H1 (cell line): Measurements from ENCODE around the gene WNT2. TPM values are rescaled to one million over a fixed set of nuclear protein-coding genes. Genes with fewer than 3 reads are reported as not detected.
A peak's percentile ranks its signal among the peaks of the same experiment; 100 is the strongest.

Experiments
- CTCF ChIA-PET: fragments of 300-600 bp; sonication (Branson Sonifier 250); formaldehyde crosslinking; loops from one replicate; lab custom pipeline; 2021; ENCODE audit not compliant: partially characterized antibody; lab: Charles Lee
- POLR2A ChIA-PET: fragments of 300-600 bp; sonication (Branson Sonifier 250); formaldehyde crosslinking; loops from one replicate; lab custom pipeline; 2021; ENCODE audit warnings: inconsistent platforms; ENCODE audit not compliant: partially characterized antibody; lab: Charles Lee
- DNase-seq, 2 experiments: peaks; one replicate each; pipeline versions ENCODE4 v3.0.0 to v3.0.0-alpha.2; 2010 to 2022; ENCODE audit warnings: low spot score in 2 of 2, low read depth in 1 of 2, mixed read lengths in 1 of 2
- FAIRE-seq: peaks from 2 replicates; lab custom pipeline; 2011; peaks lifted over from hg19 to GRCh38; lab: Jason Lieb, UNC
- H2AFZ ChIP-seq: 2 replicates; pipeline ENCODE4 v1.8.1; 2012; ENCODE audit warnings: low read length, inconsistent platforms
- H2AK5ac ChIP-seq: 2 replicates; pipeline ENCODE4 v1.6.1; 2013; ENCODE audit warnings: low read depth, low read length
- H2BK120ac ChIP-seq: replicated peaks from 2 replicates; pipeline ENCODE3; 2013; ENCODE audit warnings: low read depth, low read length, inconsistent platforms
- H2BK12ac ChIP-seq: 2 replicates; pipeline ENCODE4 v1.6.1; 2013; ENCODE audit warnings: low read depth, low read length
- H2BK15ac ChIP-seq: 2 replicates; pipeline ENCODE4 v1.6.1; 2013; ENCODE audit warnings: low read length
- H2BK20ac ChIP-seq: 2 replicates; pipeline ENCODE4 v1.6.1; 2013; ENCODE audit warnings: low read length
- H2BK5ac ChIP-seq: 2 replicates; pipeline ENCODE4 v1.6.1; 2013; ENCODE audit warnings: low read depth, low read length
- H3K14ac ChIP-seq: 2 replicates; pipeline ENCODE4 v1.6.1; 2013; ENCODE audit warnings: inconsistent platforms; ENCODE audit not compliant: insufficient read length
- H3K18ac ChIP-seq: 2 replicates; pipeline ENCODE4 v1.6.1; 2013; ENCODE audit warnings: low read length; ENCODE audit errors: extremely low read depth
- H3K23ac ChIP-seq: 2 replicates; pipeline ENCODE4 v1.6.1; 2013; ENCODE audit warnings: inconsistent platforms; ENCODE audit not compliant: insufficient read length
- H3K23me2 ChIP-seq: 2 replicates; pipeline ENCODE4 v1.6.1; 2013; ENCODE audit warnings: low read depth, low read length
- H3K27ac ChIP-seq: 2 replicates; pipeline ENCODE4 v1.6.1; 2011; ENCODE audit warnings: low read depth, low read length, inconsistent platforms
- H3K27me3 ChIP-seq, 4 experiments: replicated peaks in 1 of 4; 1 replicate in 1 of 4; 2 replicates in 3 of 4; pipeline versions ENCODE4 v1.6.1 to v1.8.1; 2011 to 2013; ENCODE audit warnings: low read length in 3 of 4, mild to moderate bottlenecking in 3 of 4, inconsistent platforms in 2 of 4, mixed read lengths in 2 of 4, moderate library complexity in 1 of 4; ENCODE audit not compliant: control insufficient read depth in 3 of 4, insufficient read depth in 3 of 4; ENCODE audit errors: extremely low read depth in 1 of 4
- H3K36me3 ChIP-seq, 4 experiments: 2 replicates each; pipeline versions ENCODE4 v1.6.1 to v1.8.1; 2011 to 2013; ENCODE audit warnings: mild to moderate bottlenecking in 4 of 4, low read length in 3 of 4, moderate library complexity in 2 of 4, control low read depth in 1 of 4, inconsistent platforms in 1 of 4; ENCODE audit not compliant: insufficient read depth in 4 of 4, control insufficient read depth in 2 of 4
- H3K4ac ChIP-seq: replicated peaks from 2 replicates; pipeline ENCODE3; 2013; ENCODE audit warnings: low read length, low read depth, mixed read lengths, inconsistent platforms; ENCODE audit not compliant: insufficient read length
- H3K4me1 ChIP-seq, 4 experiments: replicated peaks in 1 of 4; 1 replicate in 1 of 4; 2 replicates in 3 of 4; pipeline versions ENCODE4 v1.6.1 to v1.8.1; 2011 to 2013; ENCODE audit warnings: low read length in 3 of 4, inconsistent platforms in 2 of 4, mixed read lengths in 1 of 4; ENCODE audit not compliant: insufficient read depth in 4 of 4, control insufficient read depth in 3 of 4
- H3K4me2 ChIP-seq, 2 experiments: 2 replicates each; pipeline versions ENCODE4 v1.6.1 to v1.8.1; 2011 to 2013; ENCODE audit warnings: low read depth in 2 of 2, low read length in 2 of 2, control low read depth in 1 of 2, inconsistent platforms in 1 of 2, mild to moderate bottlenecking in 1 of 2; ENCODE audit not compliant: insufficient read depth in 1 of 2
- H3K4me3 ChIP-seq, 4 experiments: fragments of 200-600, 300-600 bp in 1 of 4; sonication (generic), shearing (Covaris generic), sonication (Bioruptor Twin) in 1 of 4; 2 replicates each; pipeline versions ENCODE4 v1.5.1 to v1.8.1; 2011 to 2016; ENCODE audit warnings: low read length in 4 of 4, low read depth in 3 of 4, control low read depth in 2 of 4, inconsistent platforms in 2 of 4, mild to moderate bottlenecking in 2 of 4, mixed read lengths in 1 of 4, moderate library complexity in 1 of 4; ENCODE audit not compliant: insufficient read depth in 2 of 4; ENCODE audit errors: extremely low read depth in 1 of 4
- H3K56ac ChIP-seq: replicated peaks from 2 replicates; pipeline ENCODE3; 2013; ENCODE audit warnings: low read depth, mild to moderate bottlenecking, mixed read lengths, low read length, inconsistent platforms; ENCODE audit not compliant: insufficient read length
- H3K79me1 ChIP-seq: 2 replicates; pipeline ENCODE4 v1.6.1; 2013; ENCODE audit warnings: low read depth, low read length, control low read depth
- H3K79me2 ChIP-seq, 2 experiments: 2 replicates each; pipeline versions ENCODE4 v1.6.1 to v1.8.1; 2012 to 2013; ENCODE audit warnings: low read length in 2 of 2, mild to moderate bottlenecking in 2 of 2, inconsistent platforms in 1 of 2; ENCODE audit not compliant: insufficient read depth in 2 of 2, control insufficient read depth in 1 of 2
- H3K9ac ChIP-seq, 4 experiments: replicated peaks in 1 of 4; 1 replicate in 1 of 4; 2 replicates in 3 of 4; pipeline versions ENCODE4 v1.6.1 to v1.8.1; 2011 to 2013; ENCODE audit warnings: low read depth in 3 of 4, low read length in 3 of 4, control low read depth in 2 of 4, mild to moderate bottlenecking in 2 of 4, moderate library complexity in 2 of 4, inconsistent platforms in 1 of 4; ENCODE audit errors: extremely low read depth in 1 of 4
- H3K9me3 ChIP-seq, 2 experiments: 2 replicates each; pipeline versions ENCODE4 v1.6.1 to v1.8.1; 2012 to 2013; ENCODE audit warnings: mild to moderate bottlenecking in 2 of 2, moderate library complexity in 2 of 2, control low read depth in 1 of 2, inconsistent platforms in 1 of 2, low read depth in 1 of 2, low read length in 1 of 2, mixed read lengths in 1 of 2; ENCODE audit not compliant: insufficient read depth in 2 of 2
- H4K20me1 ChIP-seq, 2 experiments: replicated peaks in 1 of 2; 2 replicates each; pipeline versions ENCODE3 to v1.8.1; 2011 to 2013; ENCODE audit warnings: inconsistent platforms in 2 of 2, low read length in 2 of 2, mild to moderate bottlenecking in 1 of 2; ENCODE audit not compliant: insufficient read depth in 2 of 2, control insufficient read depth in 1 of 2
- H4K5ac ChIP-seq: 2 replicates; pipeline ENCODE4 v1.6.1; 2013; ENCODE audit warnings: low read length, low read depth, mixed read lengths, inconsistent platforms; ENCODE audit not compliant: insufficient read length
- H4K8ac ChIP-seq: 2 replicates; pipeline ENCODE4 v1.8.0; 2013; ENCODE audit warnings: mild to moderate bottlenecking, moderate library complexity, low read length, inconsistent platforms; ENCODE audit not compliant: insufficient read depth; ENCODE audit errors: extremely low read depth
- H4K91ac ChIP-seq: replicated peaks from 2 replicates; pipeline ENCODE3; 2013; ENCODE audit warnings: low read length, mixed read lengths, inconsistent platforms; ENCODE audit not compliant: insufficient read length
- SP1 ChIP-seq: IDR thresholded peaks from 2 replicates; pipeline ENCODE4 v1.6.1; 2011; ENCODE audit warnings: low read depth, low read length
- TEAD4 ChIP-seq: IDR thresholded peaks from 2 replicates; pipeline ENCODE4 v1.6.1; 2012; ENCODE audit warnings: low read depth, low read length, inconsistent platforms, mixed read lengths
- WGBS, 2 experiments: shearing (Covaris generic) in 1 of 2; methylation state at CpG; one replicate each; pipeline versions ENCODE4 v1.1.6 to v1.1.7; 2013 to 2015; ENCODE audit warnings: low lambda C conversion rate in 2 of 2, mixed read lengths in 2 of 2, inconsistent platforms in 1 of 2, low coverage in 1 of 2, missing lambda C conversion rate in 1 of 2; ENCODE audit not compliant: insufficient replicate concordance in 2 of 2, insufficient coverage in 1 of 2, insufficient read length in 1 of 2; ENCODE audit errors: extremely low coverage in 1 of 2, missing lambda C conversion rate in 1 of 2; 5-methylcytosine and 5-hydroxymethylcytosine counted together
- polyA plus RNA-seq, 7 experiments: library from polyadenylated mRNA; depleted of rRNA in 3 of 7; stranded (reverse) in 5 of 7; unstranded in 2 of 7; fragments of >200 nt in 5 of 7; fragments of 200-250 nt in 2 of 7; gene quantifications; 1 replicate in 5 of 7; 2 replicates in 1 of 7; 4 replicates in 1 of 7; pipeline versions ENCODE4 v1.2.1 to v1.2.3, GENCODE V29; 2011 to 2013; ENCODE audit warnings: missing spikeins in 2 of 7, mixed read lengths in 2 of 7
- total RNA-seq: library from RNA; stranded (reverse); fragmentation: NEBNext Ultra II Directional; extraction: Animal tissue kit (Norgen Biotek cat#: 25700); gene quantifications from 2 replicates; pipeline ENCODE4 v1.2.1, GENCODE V29; 2021

The WNT2 gene
- total and polyA plus RNA-seq, 2 of the 8 experiments (the other 6 are each of a cell fraction or from before 2014, with no cell fraction given): not detected

- no peak overlapping the region for H2BK15ac ChIP-seq
- H2BK5ac ChIP-seq: no peak overlapping the region
- no peaks in the 10 kb centered on the region for H3K4me1 ChIP-seq
- H2AK5ac ChIP-seq: no peak overlapping the region
- H3K23me2 ChIP-seq: no peaks in the 10 kb centered on the region
- no peak overlapping the region for H3K56ac ChIP-seq
- H2BK20ac ChIP-seq: no peak overlapping the region
- no peaks in the 10 kb centered on the region for H4K20me1 ChIP-seq
- H2AFZ ChIP-seq: no peak overlapping the region
- no peaks in the 10 kb centered on the region for H3K79me2 ChIP-seq
- H4K8ac ChIP-seq: no peak overlapping the region
- H3K9ac ChIP-seq: no peak overlapping the region
- no peak overlapping the region for H2BK120ac ChIP-seq
- H3K23ac ChIP-seq: no peak overlapping the region
- H3K27me3 ChIP-seq: no peaks in the 10 kb centered on the region
- no peak overlapping the region for H3K18ac ChIP-seq
- no peaks in the 10 kb centered on the region for H3K36me3 ChIP-seq
- FAIRE-seq (no peak), DNase-seq (no peak)
- no peaks in the 10 kb centered on the region for H3K79me1 ChIP-seq
- WGBS, 2 experiments: 79% methylated on average over 3 of the region's 3 CpGs; no CpG with 5 or more reads in 1 of the 2 experiments
- H4K5ac ChIP-seq: no peak overlapping the region
- CTCF ChIA-PET: interaction anchor here (0.7 to 0.8 kb wide), 3 partner anchors 34 to 85 kb away, joined by 3 read pairs; no protein-coding TSS in a partner anchor
- H3K4me2 ChIP-seq: 0 out of 4 replicates have a peak overlapping the region, but pooled peaks of 1 of the 2 experiments have one; percentile 11
- no peaks in the 10 kb centered on the region for H3K9me3 ChIP-seq
- no peak overlapping the region for H3K14ac ChIP-seq
- no peak overlapping the region for H3K4ac ChIP-seq
- H2BK12ac ChIP-seq: no peak overlapping the region
- POLR2A ChIA-PET: no interaction called here
- no peak overlapping the region for H4K91ac ChIP-seq
- H3K27ac ChIP-seq: no peak overlapping the region
- peak; percentile 90 for TF ChIP-seq TEAD4
- TF ChIP-seq SP1: no peak
- no peak overlapping the region for H3K4me3 ChIP-seq
These were observed 26.8 kb downstream of the WNT2 start for GRCh38 chr7:117296066-117296465.
